ENCODE results near the gene GCSAM.
A peak's percentile ranks its signal among the peaks of the same experiment; 100 is the strongest.

Gene GCSAM

GRCh38 chr3:112132975-112133448 is at the start of gene GCSAM:
GCSAM (minus strand) TSS chr3:112133248; CDS start chr3:112133120, 128 bp downstream.
- DNase-seq (ENCODE audit: low spot score): peak; percentile 11

- no peak for DNase-seq (ENCODE audit: low spot score)
Measured at GRCh38 chr3:112175646-112176045, 42.6 kb upstream of the GCSAM start.

GRCh38 chr3:112175037-112175436 is 42.0 kb upstream of the GCSAM start:
- no peak for DNase-seq (ENCODE audit: low spot score)

GRCh38 chr3:112171144-112171543 is 38.1 kb upstream of the GCSAM start:
- DNase-seq (ENCODE audit: low spot score): no peak

GRCh38 chr3:112170046-112170445 is 37.0 kb upstream of the GCSAM start:
- no peak for DNase-seq (ENCODE audit: low spot score)

- DNase-seq (ENCODE audit: low spot score): no peak
Measured at GRCh38 chr3:112167758-112168157, 34.7 kb upstream of the GCSAM start.

- DNase-seq (ENCODE audit: low spot score): no peak
Measured at GRCh38 chr3:112149136-112149535, 16.1 kb upstream of the GCSAM start.

- no peak for DNase-seq (ENCODE audit: low spot score)
Measured at GRCh38 chr3:112143689-112144088, 10.6 kb upstream of the GCSAM start.

- no peak for DNase-seq (ENCODE audit: low spot score)
Measured at GRCh38 chr3:112143251-112143650, 10.2 kb upstream of the GCSAM start.

GRCh38 chr3:112141293-112141692 is 8.2 kb upstream of the GCSAM start:
- DNase-seq (ENCODE audit: low spot score): no peak

GRCh38 chr3:112140584-112140983 is 7.5 kb upstream of the GCSAM start:
- no peak for DNase-seq (ENCODE audit: low spot score)

- DNase-seq (ENCODE audit: low spot score): no peak
Measured at GRCh38 chr3:112138219-112138969, 5.3 kb upstream of the GCSAM start.

GRCh38 chr3:112137781-112138180 is 4.7 kb upstream of the GCSAM start:
- no peak for DNase-seq (ENCODE audit: low spot score)

- no peak for DNase-seq (ENCODE audit: low spot score)
Measured at GRCh38 chr3:112136959-112137693, 4.1 kb upstream of the GCSAM start.

GRCh38 chr3:112136046-112136445 is 3.0 kb upstream of the GCSAM start:
- DNase-seq (ENCODE audit: low spot score): no peak

GRCh38 chr3:112134335-112135124 is 1.5 kb upstream of the GCSAM start:
- DNase-seq (ENCODE audit: low spot score): peak; percentile 5

- DNase-seq (ENCODE audit: low spot score): peak; percentile 28
Measured at GRCh38 chr3:112133626-112134334, 732 bp upstream of the GCSAM start.

GRCh38 chr3:112132554-112132953 is 494 bp downstream of the GCSAM start:
- no peak for DNase-seq (ENCODE audit: low spot score)

GRCh38 chr3:112132088-112132487 is 960 bp downstream of the GCSAM start:
- DNase-seq (ENCODE audit: low spot score): no peak

- no peak for DNase-seq (ENCODE audit: low spot score)
Measured at GRCh38 chr3:112131111-112131510, 1.9 kb downstream of the GCSAM start.

- no peak for DNase-seq (ENCODE audit: low spot score)
Measured at GRCh38 chr3:112130638-112130993, 2.4 kb downstream of the GCSAM start.

Data from hematopoietic multipotent progenitor cell treated with erythropoietin and hydrocortisone succinate and interleukin-3 and kit ligand, for 17 days (in vitro differentiated cells).